Body of pancreas (tissue), 4 donors: ENCODE results near the gene DNAAF2. TPM values are rescaled to one million over a fixed set of nuclear protein-coding genes. Genes with fewer than 3 reads are reported as not detected.
"Not testable (repeated sequence)": the region's sequence is repeated elsewhere in the genome, so short reads cannot be mapped to it uniquely, and the experiment has no call there.

Experiments used
- ATAC-seq: fragments of 150-250 bp; one replicate; pipeline ENCODE4 v1.9.1; 2016
- DNase-seq, 4 donors: peaks; one replicate each; pipeline ENCODE4 v3.0.0-alpha.2; 2019
- H3K27ac ChIP-seq, 4 donors: fragments of 200-600 bp; sonication (generic); 1 replicate in 3 of 4; 2 replicates in 1 of 4; pipeline versions ENCODE4 v1.5.1 to v1.6.1; 2016 to 2019; ENCODE audit warnings: mild to moderate bottlenecking in 1 of 4, mixed read lengths in 1 of 4, moderate library complexity in 1 of 4
- H3K27me3 ChIP-seq, 2 donors: fragments of 200-600 bp; sonication (generic); one replicate each; pipeline ENCODE4 v1.6.0; 2016; ENCODE audit warnings: mild to moderate bottlenecking in 1 of 2
- H3K36me3 ChIP-seq, 2 donors: fragments of 200-600 bp; sonication (generic); replicated peaks in 1 of 2; 2 replicates each; pipeline ENCODE4 v1.5.1; 2016; ENCODE audit warnings: low read depth in 2 of 2; ENCODE audit not compliant: insufficient read depth in 1 of 2
- H3K4me1 ChIP-seq: fragments of 200-600 bp; sonication (generic); one replicate; pipeline ENCODE4 v1.6.0; 2016
- H3K4me3 ChIP-seq, 2 donors: fragments of 200-600 bp; sonication (generic); 1 replicate in 1 of 2; 2 replicates in 1 of 2; pipeline ENCODE4 v1.5.1; 2016 to 2019
- H3K9me3 ChIP-seq, 3 donors: fragments of 200-600 bp; sonication (generic); 1 replicate in 2 of 3; 2 replicates in 1 of 3; pipeline ENCODE4 v1.5.1; 2016
- POLR2A ChIP-seq, 3 donors: fragments of 450-650 bp; IDR thresholded peaks; one replicate each; pipeline ENCODE4 v1.6.1; 2016; ENCODE audit warnings: antibody characterized with exemption in 3 of 3, mild to moderate bottlenecking in 2 of 3
- WGBS, 2 donors: methylation state at CpG; one replicate each; pipeline ENCODE4 v1.1.5; 2017; 5-methylcytosine and 5-hydroxymethylcytosine counted together
- intact Hi-C: fragments of 100-400 bp; cut with DNase I; formaldehyde crosslinking; loops from one replicate; pipeline ENCODE4 v1.15.1; 2023
- total RNA-seq, 2 donors: library from RNA; depleted of rRNA; stranded (reverse); fragments of >200 nt; gene quantifications; one replicate each; pipeline ENCODE4 v1.1.0, GENCODE V29; 2016
- TF ChIP-seq, protein P1 (sequence below), 7 experiments: fragments of 450-650 bp in 4 of 7; fragments of 200-600 bp in 3 of 7; sonication (generic) in 3 of 7; IDR thresholded peaks; one replicate each; pipeline ENCODE4 v1.5.1; 2016 to 2019; ENCODE audit warnings: antibody characterized with exemption in 7 of 7

DNAAF2 gene
- total RNA-seq, 2 donors from 2014 or later, result 14.8 to 18.5 TPM

DNA sequence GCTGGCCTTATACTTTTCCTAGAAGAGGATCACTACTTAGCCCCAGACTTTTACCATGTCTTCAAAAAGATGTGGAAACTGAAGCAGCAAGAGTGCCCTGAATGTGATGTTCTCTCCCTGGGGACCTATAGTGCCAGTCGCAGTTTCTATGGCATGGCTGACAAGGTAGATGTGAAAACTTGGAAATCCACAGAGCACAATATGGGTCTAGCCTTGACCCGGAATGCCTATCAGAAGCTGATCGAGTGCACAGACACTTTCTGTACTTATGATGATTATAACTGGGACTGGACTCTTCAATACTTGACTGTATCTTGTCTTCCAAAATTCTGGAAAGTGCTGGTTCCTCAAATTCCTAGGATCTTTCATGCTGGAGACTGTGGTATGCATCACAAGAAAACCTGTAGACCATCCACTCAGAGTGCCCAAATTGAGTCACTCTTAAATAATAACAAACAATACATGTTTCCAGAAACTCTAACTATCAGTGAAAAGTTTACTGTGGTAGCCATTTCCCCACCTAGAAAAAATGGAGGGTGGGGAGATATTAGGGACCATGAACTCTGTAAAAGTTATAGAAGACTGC is 12.9 kb downstream of the DNAAF2 start:
- intact Hi-C loops, result no loop called here
- Histone ChIP-seq H3K36me3 (peaks cover 0 to 6% of the 10 kb centered on the region in 2 donors), H3K4me3 (peak overlapping the region; percentile 66 to 77), H3K4me1 (peaks cover 43% of the 10 kb centered on the region), H3K9me3 (no peaks in the 10 kb centered on the region), H3K27me3 (no peaks in the 10 kb centered on the region), H3K27ac (peak overlapping the region in 3 of 4 donors; percentile 83 to 98 (median 98))
- TF ChIP-seq POLR2A (IDR thresholded peaks at IDR 0.05), result no peak
- TF ChIP-seq, protein P1, sequence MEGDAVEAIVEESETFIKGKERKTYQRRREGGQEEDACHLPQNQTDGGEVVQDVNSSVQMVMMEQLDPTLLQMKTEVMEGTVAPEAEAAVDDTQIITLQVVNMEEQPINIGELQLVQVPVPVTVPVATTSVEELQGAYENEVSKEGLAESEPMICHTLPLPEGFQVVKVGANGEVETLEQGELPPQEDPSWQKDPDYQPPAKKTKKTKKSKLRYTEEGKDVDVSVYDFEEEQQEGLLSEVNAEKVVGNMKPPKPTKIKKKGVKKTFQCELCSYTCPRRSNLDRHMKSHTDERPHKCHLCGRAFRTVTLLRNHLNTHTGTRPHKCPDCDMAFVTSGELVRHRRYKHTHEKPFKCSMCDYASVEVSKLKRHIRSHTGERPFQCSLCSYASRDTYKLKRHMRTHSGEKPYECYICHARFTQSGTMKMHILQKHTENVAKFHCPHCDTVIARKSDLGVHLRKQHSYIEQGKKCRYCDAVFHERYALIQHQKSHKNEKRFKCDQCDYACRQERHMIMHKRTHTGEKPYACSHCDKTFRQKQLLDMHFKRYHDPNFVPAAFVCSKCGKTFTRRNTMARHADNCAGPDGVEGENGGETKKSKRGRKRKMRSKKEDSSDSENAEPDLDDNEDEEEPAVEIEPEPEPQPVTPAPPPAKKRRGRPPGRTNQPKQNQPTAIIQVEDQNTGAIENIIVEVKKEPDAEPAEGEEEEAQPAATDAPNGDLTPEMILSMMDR (IDR thresholded peaks at IDR 0.05), result no peak
- DNase-seq (no peak), ATAC-seq (no peak)
- 30 to 37% methylated on average over 3 of the region's 3 CpGs for WGBS, 2 donors

DNA sequence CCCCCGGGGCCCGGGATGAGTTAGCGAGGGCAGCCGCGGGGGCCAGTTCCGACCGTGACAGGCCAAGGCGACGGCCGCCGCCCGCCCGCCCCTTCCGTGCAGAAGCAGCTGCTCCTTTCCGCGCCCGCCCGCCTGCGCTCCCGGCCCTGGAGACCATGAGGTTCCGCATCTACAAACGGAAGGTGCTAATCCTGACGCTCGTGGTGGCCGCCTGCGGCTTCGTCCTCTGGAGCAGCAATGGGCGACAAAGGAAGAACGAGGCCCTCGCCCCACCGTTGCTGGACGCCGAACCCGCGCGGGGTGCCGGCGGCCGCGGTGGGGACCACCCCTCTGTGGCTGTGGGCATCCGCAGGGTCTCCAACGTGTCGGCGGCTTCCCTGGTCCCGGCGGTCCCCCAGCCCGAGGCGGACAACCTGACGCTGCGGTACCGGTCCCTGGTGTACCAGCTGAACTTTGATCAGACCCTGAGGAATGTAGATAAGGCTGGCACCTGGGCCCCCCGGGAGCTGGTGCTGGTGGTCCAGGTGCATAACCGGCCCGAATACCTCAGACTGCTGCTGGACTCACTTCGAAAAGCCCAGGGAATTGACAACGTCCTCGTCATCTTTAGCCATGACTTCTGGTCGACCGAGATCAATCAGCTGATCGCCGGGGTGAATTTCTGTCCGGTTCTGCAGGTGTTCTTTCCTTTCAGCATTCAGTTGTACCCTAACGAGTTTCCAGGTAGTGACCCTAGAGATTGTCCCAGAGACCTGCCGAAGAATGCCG is 13.7 kb downstream of the DNAAF2 start:
- intact Hi-C loops, result no loop called here
- peak; percentile 59 to 75 (median 66) for DNase-seq
- peaks cover 43% of the 10 kb centered on the region for H3K4me1 ChIP-seq
- WGBS, 2 donors, result 2 to 8% methylated on average over 8 to 52 of the region's 65 CpGs
- H3K36me3 ChIP-seq, result peaks cover 0 to 6% of the 10 kb centered on the region in 2 donors
- peak overlapping the region; percentile 55 to 98 (median 90) for H3K27ac ChIP-seq
- H3K4me3 ChIP-seq, result peak overlapping the region; percentile 66 to 77
- no peaks in the 10 kb centered on the region for H3K27me3 ChIP-seq
- TF ChIP-seq POLR2A (IDR thresholded peaks at IDR 0.05), result no peak
- TF ChIP-seq, protein P1 (IDR thresholded peaks at IDR 0.05), result peak in 1 of 7 experiments; percentile 1
- peak; percentile 43 for ATAC-seq
- no peaks in the 10 kb centered on the region for H3K9me3 ChIP-seq

DNA sequence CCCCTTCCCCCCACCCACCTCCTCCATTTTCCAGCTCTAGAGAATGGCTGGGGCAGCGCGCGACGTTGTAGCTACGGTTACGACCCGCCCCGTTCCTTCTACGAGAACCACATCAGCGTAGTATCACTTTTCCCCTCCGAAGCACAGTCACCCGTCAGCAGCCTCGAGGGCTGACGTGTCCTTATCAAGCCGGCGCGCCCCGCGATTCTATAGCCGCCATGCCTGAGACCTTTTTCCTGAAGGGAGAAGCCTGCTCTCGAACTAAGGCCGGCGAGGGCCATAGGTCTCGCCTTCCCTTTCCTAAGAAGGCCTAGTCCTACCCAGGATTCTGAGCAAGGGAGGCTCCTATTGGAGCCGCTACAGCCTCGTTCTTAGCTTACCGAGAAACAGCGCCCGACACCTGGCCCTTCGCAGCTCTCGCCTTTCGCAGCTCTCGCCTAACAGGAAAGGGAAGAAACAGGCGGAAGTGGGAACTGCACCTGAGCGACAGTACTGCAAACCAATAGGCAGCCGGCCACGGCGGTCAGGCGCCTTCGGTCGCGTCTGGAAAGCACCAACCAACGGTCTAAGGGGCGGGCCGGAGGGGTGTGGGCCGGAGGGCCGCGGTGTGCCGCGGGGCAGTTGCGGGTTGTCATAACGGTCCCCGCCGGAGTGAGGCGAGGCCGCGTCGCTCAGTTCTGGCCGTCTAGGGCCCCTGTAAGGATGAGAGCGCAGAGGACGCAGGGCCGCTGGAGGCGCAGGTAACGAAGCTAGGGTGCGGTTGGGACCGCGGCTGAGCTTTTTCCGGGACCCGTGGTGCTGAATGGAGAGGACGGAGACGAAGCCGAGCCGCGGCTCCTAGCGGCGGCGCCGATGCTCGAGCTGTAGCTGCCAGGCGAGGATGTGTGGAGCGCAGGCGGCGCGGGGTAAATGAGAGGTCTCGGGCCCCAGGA is 14.6 kb downstream of the DNAAF2 start, which contains the start of the genes MGAT2 and RPL36AL:
TSS of gene MGAT2 (plus strand) at position 618 of the 932 bp plus-strand sequence. CDS start 470 bp downstream, outside the sequence.
TSS of gene RPL36AL (minus strand) at position 445 of the 932 bp plus-strand sequence. CDS start 1,522 bp downstream, outside the sequence.
- H3K9me3 ChIP-seq, result no peaks in the 10 kb centered on the region
- TF ChIP-seq, protein P1 (IDR thresholded peaks at IDR 0.05), result peak in 4 of 7 experiments; percentile 13 to 43 (median 36)
- TF ChIP-seq POLR2A (IDR thresholded peaks at IDR 0.05), result peak; percentile 93 to 98 (median 98)
- DNase-seq (peak; percentile 98 to 99 (median 98)), ATAC-seq (peak; percentile 98)
- H3K4me3 ChIP-seq, result peak within 1 kb of the TSS; percentile 66 to 77
- H3K36me3 ChIP-seq, result peaks cover 0 to 6% of the 10 kb centered on the region in 2 donors
- 0% methylated on average over 41 to 84 of the region's 85 CpGs for WGBS, 2 donors
- no peaks in the 10 kb centered on the region for H3K27me3 ChIP-seq
- peak within 1 kb of the TSS; percentile 83 to 98 (median 94) for H3K27ac ChIP-seq
- intact Hi-C loops, result no loop called here
- H3K4me1 ChIP-seq, result peaks cover 43% of the 10 kb centered on the region

DNA sequence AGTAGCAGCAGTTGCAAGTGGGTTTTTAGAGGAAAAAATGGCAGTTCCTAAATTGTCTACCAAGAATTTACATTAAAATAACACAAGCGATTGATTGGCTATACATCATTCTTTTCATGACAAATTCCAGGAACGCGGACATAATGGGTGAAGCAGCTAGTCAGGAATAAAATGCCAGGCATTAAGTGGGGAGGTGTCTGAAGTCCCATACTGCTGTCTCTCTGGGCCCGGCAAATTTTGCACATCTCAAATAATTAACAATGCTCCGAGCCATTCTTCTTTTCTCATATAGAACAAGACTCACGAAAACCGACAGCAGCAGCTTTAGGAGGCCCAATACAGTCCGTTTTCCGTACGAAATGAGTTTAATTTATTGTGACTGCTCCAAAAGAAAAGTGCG is 15.3 kb downstream of the DNAAF2 start:
- no peak for DNase-seq
- TF ChIP-seq, protein P1 (IDR thresholded peaks at IDR 0.05), result no peak
- TF ChIP-seq POLR2A (IDR thresholded peaks at IDR 0.05), result no peak
- intact Hi-C loops, result no loop called here
- Histone ChIP-seq H3K27ac (peak overlapping the region; percentile 83 to 98 (median 94)), H3K36me3 (peaks cover 0 to 6% of the 10 kb centered on the region in 2 donors), H3K27me3 (no peaks in the 10 kb centered on the region), H3K4me3 (peak overlapping the region; percentile 66 to 77), H3K4me1 (peaks cover 43% of the 10 kb centered on the region), H3K9me3 (no peaks in the 10 kb centered on the region)
- ATAC-seq, result no peak
- WGBS, 2 donors, result 0% methylated on average over 11 of the region's 11 CpGs

DNA sequence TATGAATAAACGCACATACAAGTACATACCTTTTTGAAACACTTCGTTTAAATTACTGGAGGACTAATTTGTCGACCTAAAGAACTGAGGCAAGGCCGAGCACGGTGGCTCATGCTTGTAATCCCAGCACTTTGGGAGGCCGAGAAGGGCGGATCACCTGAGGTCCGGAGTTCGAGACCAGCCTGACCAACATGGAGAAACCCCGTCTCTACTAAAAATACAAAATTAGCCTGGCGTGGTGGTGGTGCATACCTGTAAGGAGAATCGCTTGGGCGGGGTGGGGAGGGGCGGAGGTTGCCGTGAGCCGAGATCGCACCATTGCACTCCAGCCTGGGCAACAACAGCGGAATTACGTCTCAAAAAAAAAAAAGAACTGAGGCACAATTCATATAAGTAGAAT is 15.8 kb downstream of the DNAAF2 start:
- ATAC-seq, H3K36me3 ChIP-seq, H3K9me3 ChIP-seq, DNase-seq, H3K27me3 ChIP-seq, intact Hi-C loops: not testable (repeated sequence)
- H3K4me3 ChIP-seq, result peak overlapping the region; percentile 66 to 77
- WGBS, 2 donors, result 31 to 41% methylated on average over 14 to 19 of the region's 19 CpGs
- H3K27ac ChIP-seq, result peak overlapping the region in 3 of 4 donors; percentile 83 to 98 (median 98)
- H3K4me1 ChIP-seq, result peaks cover 40% of the 10 kb centered on the region
